Measurements from ENCODE around the gene NPPA.

Gene NPPA

DNA sequence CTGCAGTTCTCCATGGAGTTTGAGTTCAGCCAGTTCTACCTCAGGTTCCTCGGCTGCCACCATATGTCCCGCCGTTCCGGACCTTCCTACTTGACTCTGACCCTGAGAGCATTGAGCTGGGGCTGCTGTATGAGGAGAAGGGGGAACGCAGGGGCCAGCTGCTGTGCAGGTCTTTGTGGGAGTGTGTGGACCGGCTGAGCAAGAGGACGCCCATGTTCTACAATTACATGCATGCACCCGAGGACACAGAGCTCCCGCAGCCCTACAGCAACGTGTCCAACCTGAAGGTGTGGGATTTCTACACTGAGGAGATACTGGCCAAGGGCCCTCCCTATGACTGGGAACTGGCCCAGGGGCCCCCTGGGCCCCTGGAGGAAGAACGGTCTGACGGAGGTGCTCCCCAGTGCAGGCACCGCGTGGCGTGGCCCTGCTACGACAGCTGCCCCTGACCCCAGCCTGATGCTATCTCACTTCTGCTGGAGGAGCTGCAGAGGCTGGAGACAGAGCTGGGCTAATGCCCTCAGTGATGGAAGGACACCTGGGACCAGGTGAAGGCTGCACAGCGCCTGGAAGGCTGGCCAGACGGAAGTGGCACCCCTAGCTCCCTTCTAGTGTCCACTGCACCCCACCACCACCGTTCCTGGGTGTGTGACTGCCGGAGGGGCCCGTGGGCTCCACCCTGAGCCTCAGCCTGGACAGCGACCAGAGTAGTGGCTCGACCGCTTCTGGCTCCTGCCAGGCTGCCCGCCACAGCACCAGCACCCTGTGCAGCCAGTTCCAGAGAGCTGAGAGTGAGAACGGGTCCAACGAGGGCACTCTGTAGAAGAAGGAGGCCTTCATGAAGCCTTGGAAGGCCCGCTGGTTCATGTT lies 32.0 kb upstream of the NPPA start:
- Histone ChIP-seq H3K9ac (no peak overlapping the region), H3K27ac (no peak overlapping the region), H3K4me3 (IDR thresholded peaks at IDR 0.05; ENCODE audit: insufficient read depth, low read depth, low read length) (no peak overlapping the region), H4K20me1 (ENCODE audit: insufficient read depth) (no peaks in the 10 kb centered on the region), H3K4me2 (no peak overlapping the region), H3K36me3 (ENCODE audit: insufficient read depth) (no peaks in the 10 kb centered on the region), H3K27me3 (ENCODE audit: insufficient read depth, low read depth) (peaks cover 94% of the 10 kb centered on the region), H3K79me2 (ENCODE audit: insufficient read depth, low read depth) (no peaks in the 10 kb centered on the region), H2AFZ (ENCODE audit: low read depth) (no peak overlapping the region), H3K4me1 (ENCODE audit: low read depth, poor library complexity, severe bottlenecking) (no peaks in the 10 kb centered on the region)
- TF ChIP-seq CTCF (conservative IDR thresholded peaks at IDR 0.05; ENCODE audit: low read depth, low read length): no peak

GRCh38 chr1:11878891-11879190 lies 31.3 kb upstream of the NPPA start:
- no peaks in the 10 kb centered on the region for H3K4me1 ChIP-seq (ENCODE audit: low read depth, poor library complexity, severe bottlenecking)
- H3K4me3 ChIP-seq (IDR thresholded peaks at IDR 0.05; ENCODE audit: insufficient read depth, low read depth, low read length): no peak overlapping the region
- no peak overlapping the region for H3K4me2 ChIP-seq
- no peak overlapping the region for H3K9ac ChIP-seq
- H3K79me2 ChIP-seq (ENCODE audit: insufficient read depth, low read depth): no peaks in the 10 kb centered on the region
- H4K20me1 ChIP-seq (ENCODE audit: insufficient read depth): no peaks in the 10 kb centered on the region
- no peak for TF ChIP-seq CTCF (conservative IDR thresholded peaks at IDR 0.05; ENCODE audit: low read depth, low read length)
- H3K27me3 ChIP-seq (ENCODE audit: insufficient read depth, low read depth): peaks cover 93% of the 10 kb centered on the region
- no peak overlapping the region for H3K27ac ChIP-seq
- H3K36me3 ChIP-seq (ENCODE audit: insufficient read depth): no peaks in the 10 kb centered on the region
- H2AFZ ChIP-seq (ENCODE audit: low read depth): no peak overlapping the region

DNA sequence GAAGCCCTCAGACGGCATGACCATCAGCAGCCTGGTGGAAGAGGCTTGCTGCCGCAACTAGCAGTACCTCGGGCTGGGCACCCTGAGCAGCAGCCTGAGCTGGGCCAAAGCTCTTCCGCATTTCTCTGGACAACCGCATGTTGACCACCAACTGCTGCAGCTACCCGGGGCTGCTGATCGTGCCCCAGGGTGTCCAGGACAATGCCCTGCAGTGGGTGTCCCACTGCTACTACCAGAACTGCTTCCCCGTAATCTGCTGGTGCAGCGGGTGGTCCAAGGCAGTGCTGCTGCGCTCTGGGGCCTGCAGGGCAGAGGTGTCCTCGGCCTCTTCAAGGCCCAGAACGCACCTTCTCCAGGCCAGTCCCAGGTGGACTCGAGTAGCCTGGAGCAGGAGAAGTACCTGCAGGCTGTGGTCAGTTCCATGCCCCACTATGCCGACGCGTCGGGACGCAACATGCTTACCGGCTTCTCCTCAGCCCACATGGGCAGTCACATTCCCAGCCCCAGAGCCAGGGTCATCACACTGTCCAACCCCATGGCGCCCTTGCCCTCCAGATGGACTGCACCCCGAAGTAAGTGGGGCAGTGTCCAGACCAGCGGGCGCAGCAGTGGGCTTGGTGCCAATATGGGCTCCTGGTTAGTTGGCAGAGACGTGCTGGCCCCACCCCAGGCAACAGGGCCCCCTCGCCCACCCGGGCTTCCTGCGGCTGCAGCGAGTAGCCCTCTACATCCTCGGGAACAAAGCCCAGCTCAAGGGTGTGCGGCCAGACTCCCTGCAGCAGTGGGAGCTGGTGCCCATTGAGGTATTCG lies 30.7 kb upstream of the NPPA start:
- peaks cover 93% of the 10 kb centered on the region for H3K27me3 ChIP-seq (ENCODE audit: insufficient read depth, low read depth)
- no peak overlapping the region for H3K27ac ChIP-seq
- H3K79me2 ChIP-seq (ENCODE audit: insufficient read depth, low read depth): no peaks in the 10 kb centered on the region
- TF ChIP-seq CTCF (conservative IDR thresholded peaks at IDR 0.05; ENCODE audit: low read depth, low read length): no peak
- no peak overlapping the region for H3K4me3 ChIP-seq (IDR thresholded peaks at IDR 0.05; ENCODE audit: insufficient read depth, low read depth, low read length)
- H3K36me3 ChIP-seq (ENCODE audit: insufficient read depth): no peaks in the 10 kb centered on the region
- H3K9ac ChIP-seq: no peak overlapping the region
- H2AFZ ChIP-seq (ENCODE audit: low read depth): no peak overlapping the region
- H3K4me2 ChIP-seq: no peak overlapping the region
- no peaks in the 10 kb centered on the region for H3K4me1 ChIP-seq (ENCODE audit: low read depth, poor library complexity, severe bottlenecking)
- no peaks in the 10 kb centered on the region for H4K20me1 ChIP-seq (ENCODE audit: insufficient read depth)

GRCh38 chr1:11877074-11877473 lies 29.5 kb upstream of the NPPA start:
- Histone ChIP-seq H3K79me2 (ENCODE audit: insufficient read depth, low read depth) (no peaks in the 10 kb centered on the region), H3K27ac (no peak overlapping the region), H3K27me3 (ENCODE audit: insufficient read depth, low read depth) (peaks cover 93% of the 10 kb centered on the region), H3K36me3 (ENCODE audit: insufficient read depth) (no peaks in the 10 kb centered on the region), H3K4me3 (IDR thresholded peaks at IDR 0.05; ENCODE audit: insufficient read depth, low read depth, low read length) (no peak overlapping the region), H4K20me1 (ENCODE audit: insufficient read depth) (no peaks in the 10 kb centered on the region), H3K9ac (no peak overlapping the region), H3K4me1 (ENCODE audit: low read depth, poor library complexity, severe bottlenecking) (no peaks in the 10 kb centered on the region), H3K4me2 (no peak overlapping the region), H2AFZ (ENCODE audit: low read depth) (no peak overlapping the region)
- no peak for TF ChIP-seq CTCF (conservative IDR thresholded peaks at IDR 0.05; ENCODE audit: low read depth, low read length)

Measured in KMS-11 (cell line).